Activated B cell treated with CpG ODN at 0.5 μM for 24 hours (primary cell): ENCODE measurements around the gene SLC3A2. TPM values are rescaled to one million over a fixed set of nuclear protein-coding genes. Genes with fewer than 3 reads are reported as not detected.
"Not testable (repeated sequence)": the region's sequence is repeated elsewhere in the genome, so short reads cannot be mapped to it uniquely, and the experiment has no call there.

Source experiments
- ATAC-seq: fragments of 200-7000 bp; cut with Tn5 transposase; one replicate; pipeline ENCODE4 v1.10.0; 2021; ENCODE audit warnings: low read depth, mild to moderate bottlenecking, moderate library complexity
- CTCF ChIA-PET: fragments of 350-600 bp; sonication (Branson Sonifier 250); formaldehyde crosslinking; loops from one replicate; lab custom pipeline; 2021; ENCODE audit warnings: antibody characterized with exemption; lab: Charles Lee
- POLR2A ChIA-PET: fragments of 350-600 bp; sonication (Branson Sonifier 250); formaldehyde crosslinking; loops from one replicate; lab custom pipeline; 2021; ENCODE audit warnings: antibody characterized with exemption; lab: Charles Lee
- DNase-seq: peaks from one replicate; pipeline ENCODE4 v3.0.0; 2022
- H3K27ac Mint-ChIP-seq: one replicate; pipeline ENCODE4 v1.8.0; 2020; ENCODE audit warnings: mixed read lengths
- H3K27me3 Mint-ChIP-seq: one replicate; pipeline ENCODE4 v1.8.0; 2021; ENCODE audit warnings: mixed read lengths
- H3K36me3 Mint-ChIP-seq: one replicate; pipeline ENCODE4 v1.8.0; 2021; ENCODE audit warnings: low read depth, mixed read lengths
- H3K4me1 Mint-ChIP-seq: one replicate; pipeline ENCODE4 v1.8.0; 2021; ENCODE audit warnings: mixed read lengths
- H3K4me3 Mint-ChIP-seq: one replicate; pipeline ENCODE4 v1.8.0; 2020; ENCODE audit warnings: mild to moderate bottlenecking, mixed read lengths
- H3K9me3 Mint-ChIP-seq: one replicate; pipeline ENCODE4 v1.8.0; 2020; ENCODE audit warnings: mixed read lengths
- intact Hi-C: fragments of 100-400 bp; cut with micrococcal nuclease; formaldehyde crosslinking; loops from one replicate; pipeline ENCODE4 v1.15.1; 2024
- total RNA-seq: library from RNA; stranded (reverse); gene quantifications from 2 replicates; pipeline ENCODE4 v1.2.3, GENCODE V29; 2022
- TF ChIP-seq, protein P1 (sequence below): fragments of 200-600 bp; IDR thresholded peaks from one replicate; pipeline ENCODE4 v1.8.0; 2022; ENCODE audit warnings: antibody characterized with exemption, mild to moderate bottlenecking

The SLC3A2 gene
- total RNA-seq, 1 donor from 2014 or later = 274 TPM

DNA sequence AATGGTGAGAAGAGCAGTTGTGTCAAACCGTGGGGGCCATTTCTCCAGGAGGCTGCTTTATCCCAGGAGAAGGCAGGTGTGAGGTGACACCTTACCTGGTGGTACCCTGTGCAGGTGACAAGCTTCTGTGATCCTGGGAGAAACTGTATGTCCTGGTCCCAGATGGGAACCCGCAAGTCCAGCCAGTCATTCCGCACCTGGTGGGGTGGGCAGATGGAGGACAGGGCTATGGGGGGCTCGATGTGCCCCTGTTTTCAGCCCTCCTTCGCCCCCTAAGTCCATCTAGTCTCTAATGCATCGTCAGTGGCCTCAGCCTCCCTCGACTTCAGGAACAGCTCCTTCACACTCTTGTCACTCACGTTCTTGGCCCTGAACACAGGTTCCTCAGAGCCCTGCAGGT, 45.4 kb upstream of the SLC3A2 start:
- no peak overlapping the region for H3K27ac Mint-ChIP-seq
- DNase-seq (no peak), ATAC-seq (no peak)
- H3K4me3 Mint-ChIP-seq = no peak overlapping the region
- intact Hi-C loops = no loop called here
- peaks cover 57% of the 10 kb centered on the region for H3K4me1 Mint-ChIP-seq
- CTCF ChIA-PET = no interaction called here
- no peaks in the 10 kb centered on the region for H3K27me3 Mint-ChIP-seq
- TF ChIP-seq, protein P1, sequence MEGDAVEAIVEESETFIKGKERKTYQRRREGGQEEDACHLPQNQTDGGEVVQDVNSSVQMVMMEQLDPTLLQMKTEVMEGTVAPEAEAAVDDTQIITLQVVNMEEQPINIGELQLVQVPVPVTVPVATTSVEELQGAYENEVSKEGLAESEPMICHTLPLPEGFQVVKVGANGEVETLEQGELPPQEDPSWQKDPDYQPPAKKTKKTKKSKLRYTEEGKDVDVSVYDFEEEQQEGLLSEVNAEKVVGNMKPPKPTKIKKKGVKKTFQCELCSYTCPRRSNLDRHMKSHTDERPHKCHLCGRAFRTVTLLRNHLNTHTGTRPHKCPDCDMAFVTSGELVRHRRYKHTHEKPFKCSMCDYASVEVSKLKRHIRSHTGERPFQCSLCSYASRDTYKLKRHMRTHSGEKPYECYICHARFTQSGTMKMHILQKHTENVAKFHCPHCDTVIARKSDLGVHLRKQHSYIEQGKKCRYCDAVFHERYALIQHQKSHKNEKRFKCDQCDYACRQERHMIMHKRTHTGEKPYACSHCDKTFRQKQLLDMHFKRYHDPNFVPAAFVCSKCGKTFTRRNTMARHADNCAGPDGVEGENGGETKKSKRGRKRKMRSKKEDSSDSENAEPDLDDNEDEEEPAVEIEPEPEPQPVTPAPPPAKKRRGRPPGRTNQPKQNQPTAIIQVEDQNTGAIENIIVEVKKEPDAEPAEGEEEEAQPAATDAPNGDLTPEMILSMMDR = no peak
- H3K36me3 Mint-ChIP-seq = peaks cover 66% of the 10 kb centered on the region
- POLR2A ChIA-PET = interaction anchor here (0.5 to 1.0 kb wide), 3 partner anchors 12 to 1476 kb away, joined by 3 to 4 read pairs (median 3); no protein-coding TSS in a partner anchor
- no peaks in the 10 kb centered on the region for H3K9me3 Mint-ChIP-seq

DNA sequence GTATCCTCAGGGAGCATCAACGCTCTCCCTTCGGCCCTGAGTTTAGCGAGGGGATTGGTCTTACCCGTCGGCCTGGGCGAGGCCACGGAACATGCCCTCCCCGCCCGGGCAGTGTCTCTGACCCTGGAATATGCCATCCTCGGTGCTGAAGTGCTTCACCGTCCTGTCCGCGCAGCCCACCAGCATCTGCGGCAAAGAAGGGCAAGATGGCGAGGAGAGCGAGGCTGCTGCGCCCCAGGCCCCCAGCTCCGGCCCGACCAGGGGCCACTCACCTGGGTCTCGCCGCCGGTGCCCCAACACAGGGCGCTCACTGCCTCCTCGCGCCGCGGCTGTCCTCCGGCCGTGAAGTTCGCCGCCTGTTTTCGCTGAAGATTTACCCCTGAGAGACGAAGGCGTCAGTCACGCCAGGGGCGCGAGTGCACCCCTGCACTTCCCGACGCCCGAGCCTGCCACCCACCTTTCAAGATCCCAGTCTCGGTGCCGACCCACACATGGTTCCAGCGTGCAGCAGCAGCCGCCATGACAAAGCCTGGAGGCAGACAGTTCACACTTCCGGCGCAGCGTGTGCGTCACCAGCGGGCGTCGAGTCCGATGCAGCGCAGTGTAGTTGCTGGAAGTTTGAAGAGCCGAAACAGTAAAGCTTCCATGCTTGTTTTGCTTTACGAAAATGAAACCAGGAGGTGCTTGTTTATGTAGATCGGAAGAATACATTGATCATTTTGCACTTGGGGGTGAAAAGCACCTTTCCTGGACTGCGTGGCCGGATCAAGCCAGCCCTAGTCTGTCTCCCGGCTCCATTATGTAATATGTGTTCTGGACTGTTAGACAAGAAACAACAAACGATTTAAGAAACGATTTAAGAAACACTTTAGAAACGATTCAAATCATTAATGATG, 41.4 kb upstream of the SLC3A2 start, which contains the start of gene WDR74:
TSS of gene WDR74 (minus strand) at position 541 of the 896 bp plus-strand sequence. CDS start at position 521, 20 bp downstream.
- Mint-ChIP-seq H3K36me3 (peaks cover 40% of the 10 kb centered on the region), H3K27me3 (no peaks in the 10 kb centered on the region), H3K27ac (no peak within 1 kb of the TSS), H3K4me3 (no peak within 1 kb of the TSS), H3K4me1 (peaks cover 39% of the 10 kb centered on the region), H3K9me3 (no peaks in the 10 kb centered on the region)
- DNase-seq (peak; percentile 84), ATAC-seq (peak; percentile 30)
- intact Hi-C loops = loop anchor here (1.0 kb wide), 3 partner anchors 8 to 52 kb away; partner anchors contain the start of genes NXF1 and TMEM179B
- POLR2A ChIA-PET = interaction anchor here (0.6 to 9.5 kb wide), 38 partner anchors 7 to 1886 kb away, joined by 3 to 597 read pairs (median 23); partner anchors contain the start of genes B3GAT3, BSCL2, C11orf98 and CSKMT
- TF ChIP-seq, protein P1 = no peak
- CTCF ChIA-PET = interaction anchor here (0.6 to 2.9 kb wide), 5 partner anchors 17 to 248 kb away, joined by 3 to 28 read pairs (median 3); partner anchors contain the start of genes HNRNPUL2, TMEM179B and TUT1

DNA sequence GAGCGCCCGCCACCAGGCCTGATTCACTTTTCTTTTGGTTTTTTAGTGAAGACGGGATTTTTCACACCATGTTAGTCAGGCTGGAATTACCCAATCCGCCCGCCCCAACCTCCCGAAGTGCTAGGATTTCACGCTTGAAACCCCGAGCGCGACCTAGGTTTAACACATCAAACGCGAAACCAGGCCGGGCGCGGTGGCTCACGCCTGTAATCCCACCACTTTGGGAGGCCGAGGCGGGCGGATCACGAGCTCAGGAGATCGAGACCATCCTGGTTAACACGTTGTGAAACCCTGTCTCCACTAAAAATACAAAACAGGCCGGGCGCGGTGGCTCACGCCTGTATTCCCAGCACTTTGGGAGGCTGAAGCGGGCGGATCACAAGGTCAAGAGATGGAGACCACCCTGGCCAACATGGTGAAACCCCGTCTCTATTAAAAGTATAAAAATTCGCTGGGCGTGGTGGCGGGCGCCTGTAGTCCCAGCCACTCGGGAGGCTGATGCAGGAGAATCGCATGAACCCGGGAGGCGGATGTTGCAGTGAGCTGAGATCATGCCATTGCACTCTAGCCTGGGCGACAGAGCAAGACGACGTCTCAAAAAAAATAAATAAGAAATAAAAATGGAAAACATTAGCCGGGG, 39.9 kb upstream of the SLC3A2 start:
- H3K9me3 Mint-ChIP-seq, H3K4me3 Mint-ChIP-seq, H3K27me3 Mint-ChIP-seq, H3K27ac Mint-ChIP-seq: not testable (repeated sequence)
- POLR2A ChIA-PET = interaction anchor here (0.6 to 9.5 kb wide), 76 partner anchors 9 to 1938 kb away, joined by 3 to 597 read pairs (median 6); partner anchors contain the start of genes B3GAT3, BSCL2, C11orf98 and CSKMT
- CTCF ChIA-PET = interaction anchor here (0.6 to 2.9 kb wide), 6 partner anchors 9 to 345 kb away, joined by 3 to 28 read pairs (median 3); partner anchors contain the start of genes C11orf98, CSKMT, STX5 and TMEM179B
- Mint-ChIP-seq H3K36me3 (peaks cover 25% of the 10 kb centered on the region), H3K4me1 (peaks cover 30% of the 10 kb centered on the region)
- intact Hi-C loops = loop anchor here (1.0 to 5.0 kb wide), 7 partner anchors 40 to 284 kb away; partner anchors contain the start of genes EML3, LBHD1, ROM1 and TAF6L
- DNase-seq = peak; percentile 67
- ATAC-seq = peak; percentile 14

DNA sequence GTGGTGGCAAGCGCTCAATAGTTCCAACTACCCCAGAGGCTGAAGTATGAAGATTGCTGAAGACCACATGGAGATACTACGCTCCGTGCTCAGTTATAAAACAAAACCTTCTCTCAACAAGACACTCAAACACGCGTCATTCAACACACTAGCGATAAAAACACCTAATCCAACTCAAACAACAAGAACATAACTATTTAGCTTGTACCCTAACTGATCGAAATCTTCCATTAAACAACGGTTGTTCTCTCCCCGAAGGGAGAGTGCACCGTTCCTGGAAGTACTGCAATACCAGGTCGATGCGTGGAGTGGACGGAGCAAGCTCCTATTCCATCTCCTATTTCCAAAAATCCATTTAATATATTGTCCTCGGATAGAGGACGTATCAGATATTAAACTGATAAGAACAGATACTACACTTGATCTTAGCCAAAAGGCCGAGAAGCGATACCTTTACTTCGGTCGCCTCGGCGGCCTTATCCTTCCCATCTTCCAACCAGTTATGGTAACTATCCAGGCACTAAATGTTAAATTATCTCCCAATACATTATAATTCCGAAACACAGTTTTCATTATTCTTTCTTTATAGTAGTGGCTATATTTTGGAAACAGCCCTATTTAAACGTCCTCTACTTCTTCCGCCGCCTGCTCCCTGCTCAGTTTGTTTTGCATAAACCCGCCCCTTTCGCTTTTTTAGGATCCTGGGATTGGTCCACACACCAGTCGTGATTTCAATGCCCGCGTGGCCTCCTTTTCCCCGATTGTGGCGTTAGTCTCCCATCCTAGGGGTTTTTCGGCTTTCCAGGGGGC, 39.1 kb upstream of the SLC3A2 start:
- Mint-ChIP-seq H3K9me3 (no peaks in the 10 kb centered on the region), H3K27me3 (no peaks in the 10 kb centered on the region), H3K4me1 (peaks cover 28% of the 10 kb centered on the region), H3K4me3 (no peak overlapping the region), H3K27ac (no peak overlapping the region), H3K36me3 (peaks cover 19% of the 10 kb centered on the region)
- ChIA-PET CTCF (interaction anchor here (0.6 to 2.9 kb wide), 4 partner anchors 10 to 346 kb away, joined by 3 to 28 read pairs (median 4); partner anchors contain the start of genes C11orf98, CSKMT, STX5 and TMEM179B), POLR2A (interaction anchor here (0.6 to 9.5 kb wide), 75 partner anchors 9 to 1937 kb away, joined by 3 to 597 read pairs (median 7); partner anchors contain the start of genes B3GAT3, BSCL2, C11orf98 and CSKMT)
- TF ChIP-seq, protein P1 = no peak
- DNase-seq (peak; percentile 79), ATAC-seq (peak; percentile 72)
- intact Hi-C loops = loop anchor here (1.0 to 5.0 kb wide), 8 partner anchors 14 to 284 kb away; partner anchors contain the start of genes EML3, LBHD1, ROM1 and TAF6L
